HT-29 (cell line): Measurements from ENCODE around the gene DAB1. TPM values are rescaled to one million over a fixed set of nuclear protein-coding genes. Genes with fewer than 3 reads are reported as not detected.

Experiments used
- DNase-seq: peaks from one replicate; pipeline ENCODE4 v3.0.0-alpha.2; 2015; ENCODE audit warnings: low spot score
- total RNA-seq: library from RNA; depleted of rRNA; stranded (reverse); fragments of >200 nt; shearing (Covaris generic); gene quantifications from 2 replicates; pipeline ENCODE4 v1.2.3, GENCODE V29; 2014

Gene DAB1
- total RNA-seq, 1 experiment from 2014 or later: not detected

GRCh38 chr1:57167997-57168396 lies 255.9 kb downstream of the DAB1 start:
- DNase-seq: no peak

GRCh38 chr1:57165546-57165945 lies 258.3 kb downstream of the DAB1 start:
- DNase-seq: no peak

- DNase-seq: no peak
Measured at GRCh38 chr1:57164584-57164983, 259.3 kb downstream of the DAB1 start.

GRCh38 chr1:57163789-57164188 lies 260.1 kb downstream of the DAB1 start:
- DNase-seq: no peak

GRCh38 chr1:57163325-57163724 lies 260.5 kb downstream of the DAB1 start:
- DNase-seq: no peak

- DNase-seq: no peak
Measured at GRCh38 chr1:57162607-57163261, 261.1 kb downstream of the DAB1 start.

GRCh38 chr1:57160594-57160993 lies 263.3 kb downstream of the DAB1 start:
- no peak for DNase-seq

GRCh38 chr1:57158604-57158998 lies 265.3 kb downstream of the DAB1 start:
- no peak for DNase-seq

- DNase-seq: no peak
Measured at GRCh38 chr1:57157818-57158603, 265.8 kb downstream of the DAB1 start.

- DNase-seq: no peak
Measured at GRCh38 chr1:57156907-57157306, 267.0 kb downstream of the DAB1 start.

- no peak for DNase-seq
Measured at GRCh38 chr1:57146100-57146499, 277.8 kb downstream of the DAB1 start.

- DNase-seq: no peak
Measured at GRCh38 chr1:57142999-57143398, 280.9 kb downstream of the DAB1 start.

GRCh38 chr1:57142169-57142568 lies 281.7 kb downstream of the DAB1 start:
- DNase-seq: no peak

- DNase-seq: no peak
Measured at GRCh38 chr1:57138432-57139078, 285.3 kb downstream of the DAB1 start.

- no peak for DNase-seq
Measured at GRCh38 chr1:57137980-57138379, 285.9 kb downstream of the DAB1 start.

GRCh38 chr1:57134803-57135202 lies 289.1 kb downstream of the DAB1 start:
- DNase-seq: no peak

- no peak for DNase-seq
Measured at GRCh38 chr1:57133686-57134085, 290.2 kb downstream of the DAB1 start.

GRCh38 chr1:57132993-57133622 lies 290.8 kb downstream of the DAB1 start:
- DNase-seq: no peak

- no peak for DNase-seq
Measured at GRCh38 chr1:57131701-57132394, 292.0 kb downstream of the DAB1 start.

GRCh38 chr1:57131257-57131656 lies 292.6 kb downstream of the DAB1 start:
- no peak for DNase-seq

- DNase-seq: no peak
Measured at GRCh38 chr1:57129865-57130264, 294.0 kb downstream of the DAB1 start.

GRCh38 chr1:57127976-57128375 lies 295.9 kb downstream of the DAB1 start:
- DNase-seq: no peak
